HL-60 (cell line): ENCODE measurements around the gene MEN1.
"Not testable (repeated sequence)": the region's sequence is repeated elsewhere in the genome, so short reads cannot be mapped to it uniquely, and the experiment has no call there.

ENCODE experiments used
- DNase-seq, 2 experiments: peaks; one replicate each; pipeline ENCODE4 v3.0.0-alpha.2; 2010 to 2020; ENCODE audit warnings: low read depth in 1 of 2, low spot score in 1 of 2
- H3K27ac ChIP-seq: fragments of 250-450 bp; sonication (Bioruptor Pico); replicated peaks from 2 replicates; pipeline ENCODE4 v1.5.1; 2020; ENCODE audit warnings: mild to moderate bottlenecking, moderate library complexity
- H3K27me3 ChIP-seq: fragments of 250-450 bp; sonication (Bioruptor Pico); 2 replicates; pipeline ENCODE4 v1.5.1; 2021; ENCODE audit warnings: mild to moderate bottlenecking, moderate library complexity; ENCODE audit not compliant: insufficient read depth, poor library complexity, severe bottlenecking
- H3K4me3 ChIP-seq: replicated peaks from 2 replicates; pipeline ENCODE4 v1.5.1; 2011; ENCODE audit warnings: mild to moderate bottlenecking, control low read depth, low read length; ENCODE audit not compliant: insufficient read depth
- CTCF ChIP-seq: IDR thresholded peaks from one replicate; pipeline ENCODE4 v1.5.1; 2011; ENCODE audit warnings: low read length, control low read depth, inconsistent platforms; ENCODE audit not compliant: insufficient read depth
- GABPA ChIP-seq: IDR thresholded peaks from 2 replicates; pipeline ENCODE4 v1.6.1; 2012; ENCODE audit warnings: low read depth
- POLR2AphosphoS5 ChIP-seq: IDR thresholded peaks from 2 replicates; pipeline ENCODE4 v1.6.1; 2012; ENCODE audit warnings: low read depth
- SPI1 ChIP-seq: IDR thresholded peaks from 2 replicates; pipeline ENCODE4 v1.6.1; 2012; ENCODE audit warnings: low read depth, mild to moderate bottlenecking, borderline replicate concordance
- TF ChIP-seq, protein P1 (sequence below): IDR thresholded peaks from 2 replicates; pipeline ENCODE4 v1.6.1; 2012; ENCODE audit warnings: low read depth; ENCODE audit not compliant: insufficient replicate concordance

Gene MEN1

GRCh38 chr11:64848826-64849597 is 38.7 kb upstream of the MEN1 start:
- DNase-seq: peak; percentile 65 to 77
- H3K27ac ChIP-seq: peak overlapping the region; percentile 0

GRCh38 chr11:64848214-64848825 is 38.0 kb upstream of the MEN1 start:
- TF ChIP-seq POLR2AphosphoS5 (no peak), GABPA (no peak), SPI1 (no peak), CTCF (no peak)
- TF ChIP-seq, protein P1, sequence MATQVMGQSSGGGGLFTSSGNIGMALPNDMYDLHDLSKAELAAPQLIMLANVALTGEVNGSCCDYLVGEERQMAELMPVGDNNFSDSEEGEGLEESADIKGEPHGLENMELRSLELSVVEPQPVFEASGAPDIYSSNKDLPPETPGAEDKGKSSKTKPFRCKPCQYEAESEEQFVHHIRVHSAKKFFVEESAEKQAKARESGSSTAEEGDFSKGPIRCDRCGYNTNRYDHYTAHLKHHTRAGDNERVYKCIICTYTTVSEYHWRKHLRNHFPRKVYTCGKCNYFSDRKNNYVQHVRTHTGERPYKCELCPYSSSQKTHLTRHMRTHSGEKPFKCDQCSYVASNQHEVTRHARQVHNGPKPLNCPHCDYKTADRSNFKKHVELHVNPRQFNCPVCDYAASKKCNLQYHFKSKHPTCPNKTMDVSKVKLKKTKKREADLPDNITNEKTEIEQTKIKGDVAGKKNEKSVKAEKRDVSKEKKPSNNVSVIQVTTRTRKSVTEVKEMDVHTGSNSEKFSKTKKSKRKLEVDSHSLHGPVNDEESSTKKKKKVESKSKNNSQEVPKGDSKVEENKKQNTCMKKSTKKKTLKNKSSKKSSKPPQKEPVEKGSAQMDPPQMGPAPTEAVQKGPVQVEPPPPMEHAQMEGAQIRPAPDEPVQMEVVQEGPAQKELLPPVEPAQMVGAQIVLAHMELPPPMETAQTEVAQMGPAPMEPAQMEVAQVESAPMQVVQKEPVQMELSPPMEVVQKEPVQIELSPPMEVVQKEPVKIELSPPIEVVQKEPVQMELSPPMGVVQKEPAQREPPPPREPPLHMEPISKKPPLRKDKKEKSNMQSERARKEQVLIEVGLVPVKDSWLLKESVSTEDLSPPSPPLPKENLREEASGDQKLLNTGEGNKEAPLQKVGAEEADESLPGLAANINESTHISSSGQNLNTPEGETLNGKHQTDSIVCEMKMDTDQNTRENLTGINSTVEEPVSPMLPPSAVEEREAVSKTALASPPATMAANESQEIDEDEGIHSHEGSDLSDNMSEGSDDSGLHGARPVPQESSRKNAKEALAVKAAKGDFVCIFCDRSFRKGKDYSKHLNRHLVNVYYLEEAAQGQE: no peak
- no peaks in the 10 kb centered on the region for H3K27me3 ChIP-seq
- H3K27ac ChIP-seq: peak overlapping the region; percentile 0; the same call in 1 of the 2 replicates
- H3K4me3 ChIP-seq: no peak overlapping the region
- DNase-seq: no peak

More at GRCh38 chr11:64848826-64849597, 38.7 kb upstream of the MEN1 start:
- H3K4me3 ChIP-seq: no peak overlapping the region
- H3K27me3 ChIP-seq: no peaks in the 10 kb centered on the region
- no peak for TF ChIP-seq GABPA
- TF ChIP-seq SPI1: peak; percentile 79; the same call in 1 of the 2 replicates

DNA sequence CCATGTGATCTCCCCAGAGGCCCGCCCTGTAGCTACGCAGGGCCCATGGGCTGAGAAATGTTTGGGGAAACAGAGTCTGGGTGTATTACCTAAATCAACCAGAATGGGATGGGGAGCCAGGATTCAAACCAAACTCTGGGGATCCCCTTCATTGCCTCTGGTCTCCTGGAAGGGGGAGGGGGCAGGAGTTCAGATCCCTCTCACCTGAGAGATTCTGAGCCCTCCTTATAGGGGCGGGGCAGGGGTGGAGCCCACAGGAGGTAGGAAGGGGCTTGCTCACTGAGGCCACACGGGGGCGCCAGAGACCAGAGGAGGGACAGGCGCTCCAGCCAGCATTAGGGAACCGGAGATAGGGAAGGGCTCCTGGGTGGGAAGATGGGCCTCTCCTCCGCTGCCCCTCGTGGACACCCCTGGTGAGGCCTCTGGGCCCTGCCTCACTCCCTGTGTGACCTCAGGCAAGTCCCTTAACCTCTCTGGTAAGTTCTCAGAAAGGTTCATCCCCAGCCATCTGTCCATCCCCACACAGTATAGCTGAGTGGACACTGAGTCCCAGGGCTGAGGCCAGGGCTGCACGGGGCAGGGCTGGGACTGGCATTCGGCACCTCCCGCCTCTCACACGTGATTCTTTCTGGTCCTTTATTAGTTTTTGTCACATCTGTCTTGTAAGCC is 36.8 kb upstream of the MEN1 start:
- no peak overlapping the region for H3K4me3 ChIP-seq
- no peaks in the 10 kb centered on the region for H3K27me3 ChIP-seq
- no peak for TF ChIP-seq SPI1
- peak; percentile 92 for TF ChIP-seq CTCF
- no peak overlapping the region for H3K27ac ChIP-seq
- peak; percentile 91 to 92 for DNase-seq

DNA sequence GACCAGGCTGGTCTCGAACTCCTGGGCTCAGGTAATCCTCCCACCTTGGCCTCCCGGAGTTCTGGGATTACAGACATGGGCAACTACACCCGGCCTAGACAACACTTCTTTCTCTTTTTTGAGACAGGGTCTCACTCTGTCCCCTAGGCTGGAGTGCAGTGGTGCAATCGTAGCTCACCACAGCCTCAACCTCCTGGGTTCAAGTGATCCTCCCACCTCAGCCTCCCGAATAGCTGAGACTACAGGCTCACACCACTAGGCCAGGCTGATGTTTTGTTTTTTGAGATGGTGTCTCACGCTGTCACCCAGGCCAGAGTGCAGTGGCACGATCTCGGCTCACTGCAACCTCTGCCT is 35.4 kb upstream of the MEN1 start:
- not testable (repeated sequence) for H3K4me3 ChIP-seq, H3K27me3 ChIP-seq, H3K27ac ChIP-seq, DNase-seq

GRCh38 chr11:64845129-64845775 is 34.9 kb upstream of the MEN1 start:
- DNase-seq: no peak
- H3K27ac ChIP-seq: no peak overlapping the region
- no peak for TF ChIP-seq SPI1
- TF ChIP-seq GABPA: no peak
- no peak for TF ChIP-seq POLR2AphosphoS5
- no peak for TF ChIP-seq CTCF
- TF ChIP-seq, protein P1: no peak
- no peaks in the 10 kb centered on the region for H3K27me3 ChIP-seq
- H3K4me3 ChIP-seq: peak overlapping the region; percentile 48
